SKM-1 (cell line): ENCODE data around the gene TBC1D22B.

Experiments used
- DNase-seq: peaks from one replicate; lab custom pipeline; 2025; ENCODE audit not compliant: unreplicated experiment; lab: John Stamatoyannopoulos, UW

TBC1D22B gene

GRCh38 chr6:37239526-37239925 lies 18.0 kb upstream of the TBC1D22B start:
- no peak for DNase-seq

GRCh38 chr6:37239950-37240713 lies 17.4 kb upstream of the TBC1D22B start:
- DNase-seq: peak; percentile 90

DNA sequence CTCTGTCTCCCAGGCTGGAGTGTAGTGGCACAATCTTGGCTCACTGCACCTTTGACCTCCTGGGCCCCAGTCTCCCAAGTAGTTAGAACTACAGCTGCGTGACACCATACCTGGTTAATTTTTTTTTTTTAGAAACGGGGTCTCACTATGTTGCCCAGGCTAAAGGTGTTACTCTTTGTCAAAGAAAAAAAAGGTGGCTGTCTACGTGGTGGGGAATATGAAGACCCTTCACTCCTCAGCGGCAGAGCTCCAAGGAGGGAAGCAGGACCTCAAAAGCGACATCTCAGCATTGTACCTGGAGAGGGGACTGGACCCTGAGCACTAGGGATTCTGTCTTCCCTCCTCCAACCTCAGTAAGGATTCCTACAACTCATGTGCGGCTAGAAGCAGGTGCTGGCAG lies 16.4 kb upstream of the TBC1D22B start:
- no peak for DNase-seq

GRCh38 chr6:37241775-37242428 lies 15.7 kb upstream of the TBC1D22B start:
- no peak for DNase-seq

GRCh38 chr6:37242429-37243052 lies 15.0 kb upstream of the TBC1D22B start:
- no peak for DNase-seq

DNA sequence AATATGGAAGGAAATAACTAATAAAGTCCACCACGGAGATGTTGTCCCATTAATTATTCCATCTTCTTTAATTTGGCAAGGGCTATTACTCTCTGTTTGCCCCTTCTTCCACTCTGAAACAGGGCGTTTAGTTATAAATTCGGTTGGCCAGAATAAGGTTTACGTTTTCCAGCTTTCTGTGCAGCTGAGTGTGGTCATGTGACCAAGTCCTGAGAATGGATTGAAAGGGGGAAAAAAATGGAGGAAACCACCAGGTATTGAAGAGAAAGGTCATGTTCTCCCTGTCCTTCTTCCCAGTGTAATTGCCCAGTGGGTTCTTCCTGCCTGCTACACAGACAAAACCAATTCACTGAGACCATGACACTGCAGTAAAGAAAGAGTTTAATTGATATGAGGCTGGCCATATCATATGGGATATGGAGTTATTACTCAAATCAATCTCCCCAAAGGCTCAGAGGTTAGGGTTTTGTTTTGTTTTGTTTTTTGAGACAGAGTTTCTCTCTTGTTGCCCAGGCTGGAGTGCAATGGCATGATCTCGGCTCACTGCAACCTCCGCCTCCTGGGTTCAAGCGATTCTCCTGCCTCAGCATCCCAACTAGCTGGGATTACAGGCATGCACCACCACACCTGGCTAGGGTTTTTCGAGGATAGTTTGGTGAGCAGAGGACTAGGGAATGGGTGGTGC lies 14.3 kb upstream of the TBC1D22B start:
- no peak for DNase-seq

- DNase-seq: no peak
These were observed 13.7 kb upstream of the TBC1D22B start for GRCh38 chr6:37243816-37244370.

DNA sequence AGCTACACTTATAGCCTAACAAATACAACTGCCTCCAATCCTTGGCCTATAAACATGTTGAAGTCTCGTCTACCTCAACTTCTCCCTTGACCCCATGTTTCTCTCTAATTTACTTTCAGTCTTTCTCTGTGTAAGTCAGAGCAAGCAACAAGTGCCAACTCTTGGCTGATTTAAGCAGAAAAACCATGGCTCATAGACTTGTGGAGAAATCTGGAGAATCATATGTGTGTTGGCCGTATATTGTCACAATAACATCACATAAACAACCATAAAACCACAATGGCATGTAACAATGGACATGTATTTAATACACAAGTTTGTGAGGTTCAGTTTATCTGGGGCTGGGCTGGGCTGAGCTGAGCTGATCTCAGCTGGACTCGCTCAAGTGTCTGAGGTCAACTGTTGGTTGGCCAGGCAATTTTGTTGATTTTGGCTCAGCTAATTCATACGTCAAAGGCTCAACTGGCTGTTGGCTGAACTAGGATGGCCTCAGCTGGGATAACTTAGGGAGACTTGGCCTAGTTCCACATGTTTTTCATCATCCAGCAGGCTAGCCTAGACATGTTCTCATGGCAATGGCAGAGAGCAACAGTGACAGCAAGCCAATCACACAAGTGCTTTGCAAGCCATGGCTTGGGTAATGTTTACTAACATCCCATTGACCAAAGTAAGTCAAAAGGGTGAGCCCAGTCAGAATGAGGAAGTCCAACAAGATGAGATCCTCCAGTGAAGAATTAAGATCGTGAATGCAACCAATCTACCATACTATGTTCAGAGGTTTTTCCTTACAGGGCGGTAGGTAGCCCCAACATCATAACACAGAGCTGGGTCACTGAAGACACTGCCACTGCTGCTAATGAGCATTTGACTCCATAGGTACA lies 12.9 kb upstream of the TBC1D22B start:
- DNase-seq: peak; percentile 63

GRCh38 chr6:37251211-37251780 lies 6.3 kb upstream of the TBC1D22B start:
- DNase-seq: no peak

DNA sequence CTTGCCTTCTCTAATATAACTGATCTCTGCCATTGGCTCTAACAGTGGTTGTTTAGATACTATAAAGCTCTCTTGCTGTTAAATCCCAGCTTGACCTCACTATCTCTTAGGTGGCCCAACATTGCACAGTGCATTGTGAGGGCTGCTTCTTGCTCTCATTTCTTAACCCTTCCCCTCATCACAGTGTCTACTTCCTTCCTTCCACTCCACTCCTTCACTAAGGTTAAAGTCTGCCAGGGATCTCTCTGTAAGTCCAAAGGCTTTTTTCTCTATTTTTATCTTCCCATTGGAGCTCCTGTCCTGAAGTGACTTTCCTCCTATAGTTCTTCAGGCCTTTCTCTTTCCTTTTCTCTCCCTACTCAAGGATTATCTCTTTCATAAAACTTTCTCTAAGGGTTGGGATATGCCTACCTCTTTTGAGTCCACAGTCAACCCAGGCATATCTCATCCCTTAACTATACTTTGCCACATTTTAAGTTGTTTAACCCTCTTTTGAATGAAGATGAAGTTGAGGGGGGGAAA lies 4.0 kb upstream of the TBC1D22B start:
- DNase-seq: no peak

GRCh38 chr6:37254881-37255280 lies 2.7 kb upstream of the TBC1D22B start:
- DNase-seq: no peak

DNA sequence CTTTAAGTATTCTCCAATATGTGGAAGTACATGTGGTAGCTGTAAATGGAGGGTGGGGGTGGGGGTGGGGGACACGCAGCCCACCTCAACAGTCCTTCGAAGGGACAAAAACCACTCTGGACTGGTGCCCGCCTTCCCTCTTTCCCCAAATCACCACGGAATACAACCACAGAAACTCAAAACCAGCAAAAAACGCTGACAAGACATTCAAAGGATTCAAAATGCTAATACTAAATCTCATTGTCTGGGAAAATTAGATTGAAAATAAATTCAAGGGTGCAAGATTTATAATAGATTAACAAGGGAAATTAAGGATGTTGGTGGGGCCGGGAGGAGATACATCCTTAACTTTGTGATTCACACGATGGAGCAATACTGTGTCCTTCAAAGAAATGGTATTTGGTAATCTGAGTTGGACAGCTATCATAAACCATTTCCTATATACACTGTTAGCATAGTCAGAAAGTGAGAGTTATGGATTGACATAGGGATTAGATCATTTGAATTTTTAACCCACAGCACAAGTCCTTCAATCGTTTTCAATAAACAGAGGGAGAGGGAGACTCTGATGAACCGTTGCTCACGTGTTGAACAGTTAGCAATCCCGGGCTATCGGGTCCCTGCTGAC lies 766 bp upstream of the TBC1D22B start:
- DNase-seq: no peak

DNA sequence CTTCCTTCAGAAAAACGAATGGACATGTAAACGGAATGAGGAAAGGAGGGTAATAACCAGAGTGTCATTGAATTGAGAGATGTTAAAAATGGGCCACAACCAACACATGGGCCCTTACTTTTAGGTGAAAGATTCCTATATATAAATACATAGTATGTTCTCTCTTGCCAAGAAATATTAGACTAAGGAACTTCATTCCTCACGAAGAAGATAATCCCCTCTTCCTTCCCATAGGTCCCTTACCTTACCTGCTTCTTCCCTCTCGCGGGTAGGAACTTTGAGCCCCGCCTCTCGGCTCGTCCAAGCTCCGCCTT lies 295 bp upstream of the TBC1D22B start:
- no peak for DNase-seq

GRCh38 chr6:37258405-37259105 lies 983 bp downstream of the TBC1D22B start:
- DNase-seq: no peak

DNA sequence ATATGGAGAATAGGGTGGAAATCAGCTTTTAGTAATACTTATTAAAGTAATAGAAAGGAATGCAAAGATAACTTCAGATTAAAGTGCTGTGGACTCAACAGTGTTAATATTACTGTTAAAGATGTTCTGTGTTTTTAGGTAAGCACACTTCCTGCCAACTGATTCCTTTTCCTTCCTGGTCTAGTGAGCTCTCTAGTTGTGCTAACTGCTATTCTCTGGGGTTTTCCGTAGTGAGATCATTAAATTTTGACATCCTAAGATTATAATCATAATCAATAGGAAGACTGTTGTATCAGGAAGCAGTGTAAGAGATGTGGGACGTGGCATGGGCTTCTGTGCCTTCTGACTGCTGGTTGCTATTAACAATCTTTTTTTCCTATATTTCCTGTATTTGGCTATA lies 1.6 kb downstream of the TBC1D22B start:
- no peak for DNase-seq

- DNase-seq: no peak
These were observed 2.5 kb downstream of the TBC1D22B start for GRCh38 chr6:37260040-37260439.

DNA sequence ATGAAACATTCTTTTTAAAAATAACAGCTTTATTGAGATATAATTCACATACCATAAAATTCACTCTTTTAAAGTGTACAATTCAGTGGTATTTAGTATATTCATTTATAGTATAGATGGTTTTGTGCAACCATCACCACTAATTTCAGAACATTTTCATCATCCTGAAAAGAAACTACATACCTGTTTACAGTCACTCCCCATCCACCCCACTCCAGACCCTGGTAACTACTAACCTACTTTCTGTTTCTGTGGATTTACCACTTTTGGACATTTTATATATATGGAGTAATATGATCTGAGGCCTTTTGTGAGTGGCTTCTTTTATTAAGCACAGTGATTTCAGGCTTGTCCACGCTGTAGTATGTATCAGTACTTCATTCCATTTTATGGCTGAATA lies 2.9 kb downstream of the TBC1D22B start:
- no peak for DNase-seq

DNA sequence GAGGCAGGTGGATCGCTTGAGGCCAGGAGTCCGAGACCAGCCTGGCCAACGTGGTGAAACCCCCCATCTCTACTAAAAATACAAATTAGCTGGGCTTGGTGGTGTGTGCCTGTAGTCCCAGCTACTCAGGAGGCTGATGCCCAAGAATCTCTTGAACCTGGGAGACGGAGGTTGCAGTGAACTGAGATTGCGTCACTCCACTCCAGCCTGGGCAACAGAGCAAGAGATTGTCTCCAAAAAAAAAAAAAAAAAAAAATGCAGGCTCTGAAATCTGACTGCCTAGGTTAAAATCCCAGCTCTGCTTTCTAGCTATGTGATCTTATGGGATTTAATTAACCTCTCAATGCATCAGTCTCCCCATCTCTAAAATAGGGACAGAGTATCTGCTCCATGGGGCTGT lies 3.6 kb downstream of the TBC1D22B start:
- no peak for DNase-seq

DNA sequence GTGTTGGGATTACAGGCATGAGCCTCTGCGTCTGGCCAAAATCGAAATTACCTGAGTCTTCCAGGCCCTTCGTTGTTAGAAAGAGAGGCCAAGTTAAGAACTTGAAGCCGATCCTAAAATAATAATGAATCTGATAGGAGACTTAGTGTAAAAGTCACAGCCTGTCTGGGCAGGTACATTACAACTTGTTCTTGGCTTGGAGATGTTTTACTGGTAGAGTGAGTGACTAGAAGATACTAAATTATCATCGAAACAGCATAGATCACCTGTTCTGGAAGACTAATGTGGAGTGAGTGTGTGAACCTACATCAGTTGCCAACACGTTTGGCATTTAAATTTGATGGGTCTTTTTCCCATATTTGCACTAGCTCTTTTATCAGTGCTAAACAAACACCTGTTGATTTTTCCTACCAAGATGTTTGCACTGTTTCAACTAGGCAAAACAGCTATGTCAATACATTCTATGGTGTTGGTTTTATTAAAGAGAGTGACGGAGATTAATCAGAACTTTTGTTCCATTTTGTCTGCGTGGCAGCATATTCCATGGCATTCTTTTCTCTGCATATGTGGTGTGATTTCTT lies 5.0 kb downstream of the TBC1D22B start:
- DNase-seq: no peak
